GM23248 (cell line): ENCODE data around the gene CIC.

Experiments
- EZH2 ChIP-seq: fragments of 200-600 bp; sonication (generic); IDR thresholded peaks from 2 replicates; pipeline ENCODE4 v1.6.1; 2018; ENCODE audit warnings: antibody characterized with exemption, mild to moderate bottlenecking; ENCODE audit not compliant: insufficient read depth, poor library complexity, severe bottlenecking
- EZH2phosphoT487 ChIP-seq: fragments of 200-600 bp; sonication (generic); IDR thresholded peaks from 2 replicates; pipeline ENCODE4 v1.6.1; 2018; ENCODE audit warnings: antibody characterized with exemption, moderate library complexity, mild to moderate bottlenecking, low read depth; ENCODE audit not compliant: insufficient read depth

DNA sequence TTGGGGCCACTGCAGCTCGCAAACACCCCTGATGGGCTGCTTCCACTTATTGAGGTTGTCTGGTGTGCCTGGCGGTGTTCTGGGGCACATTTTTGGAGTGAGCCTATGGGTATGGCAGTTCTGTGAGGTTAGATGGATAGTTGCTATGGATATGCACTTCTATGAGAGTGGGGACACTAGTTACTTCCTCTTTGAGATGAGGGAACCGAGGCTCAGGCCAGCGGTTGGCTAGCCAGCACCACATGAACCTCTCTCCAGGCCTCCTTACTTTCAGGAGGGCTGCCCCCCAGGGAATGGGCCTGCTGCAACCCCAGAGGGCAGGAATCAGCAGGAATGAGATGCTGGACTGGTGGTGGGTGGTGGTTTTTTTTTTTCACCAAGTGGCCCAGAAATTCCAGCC lies 19.3 kb downstream of the CIC start:
- TF ChIP-seq EZH2phosphoT487 (no peak), EZH2 (no peak)
